Loucy (cell line): ENCODE results near the gene SARNP.

Experiments used
- H2AFZ ChIP-seq: fragments of 200-600 bp; sonication (generic); 2 replicates; pipeline ENCODE4 v1.6.0; 2016; ENCODE audit warnings: antibody characterized with exemption, mild to moderate bottlenecking, low read length, moderate library complexity
- H3F3A ChIP-seq: fragments of 200-600 bp; 2 replicates; pipeline ENCODE4 v1.6.0; 2016; ENCODE audit warnings: antibody characterized with exemption, low read depth, mild to moderate bottlenecking
- H3K27me3 ChIP-seq: fragments of 200-600 bp; sonication (generic); 2 replicates; pipeline ENCODE4 v1.6.1; 2014; ENCODE audit warnings: low read length, mild to moderate bottlenecking; ENCODE audit not compliant: insufficient read depth, poor library complexity, severe bottlenecking
- H3K36me3 ChIP-seq: fragments of 200-600 bp; sonication (generic); 2 replicates; pipeline ENCODE4 v1.6.1; 2016; ENCODE audit warnings: low read length; ENCODE audit not compliant: insufficient read depth
- H3K4me1 ChIP-seq: fragments of 200-600 bp; sonication (generic); 2 replicates; pipeline ENCODE4 v1.5.1; 2014; ENCODE audit warnings: low read length, mild to moderate bottlenecking; ENCODE audit not compliant: insufficient read depth, poor library complexity, severe bottlenecking
- H3K4me2 ChIP-seq: fragments of 200-600 bp; sonication (generic); 2 replicates; pipeline ENCODE4 v1.6.0; 2014; ENCODE audit warnings: antibody characterized with exemption, low read length, low read depth, mild to moderate bottlenecking; ENCODE audit not compliant: poor library complexity, severe bottlenecking
- H3K4me3 ChIP-seq: fragments of 200-600 bp; sonication (generic); 2 replicates; pipeline ENCODE4 v1.5.1; 2014; ENCODE audit warnings: low read length, mild to moderate bottlenecking, mixed read lengths; ENCODE audit not compliant: poor library complexity, severe bottlenecking
- H3K79me2 ChIP-seq: fragments of 200-600 bp; sonication (generic); 2 replicates; pipeline ENCODE4 v1.6.1; 2014; ENCODE audit warnings: low read length; ENCODE audit not compliant: insufficient read depth
- H3K9ac ChIP-seq: fragments of 200-600 bp; sonication (generic); 2 replicates; pipeline ENCODE4 v1.6.0; 2014; ENCODE audit warnings: mild to moderate bottlenecking, low read depth, low read length, moderate library complexity; ENCODE audit not compliant: poor library complexity, severe bottlenecking
- H3K9me2 ChIP-seq: fragments of 200-600 bp; sonication (generic); replicated peaks from 2 replicates; pipeline ENCODE4 v1.6.1; 2016; ENCODE audit warnings: low read depth, low read length, mixed read lengths
- H3K9me3 ChIP-seq: fragments of 200-600 bp; sonication (generic); 2 replicates; pipeline ENCODE4 v1.6.1; 2014; ENCODE audit warnings: mild to moderate bottlenecking, antibody characterized with exemption, low read length, low read depth; ENCODE audit not compliant: insufficient read depth
- H4K20me1 ChIP-seq: fragments of 200-600 bp; sonication (generic); 2 replicates; pipeline ENCODE4 v1.6.0; 2014; ENCODE audit warnings: antibody characterized with exemption, low read length, mild to moderate bottlenecking; ENCODE audit not compliant: insufficient read depth, poor library complexity, severe bottlenecking
- CTCF ChIP-seq: fragments of 200-600 bp; sonication (generic); conservative IDR thresholded peaks from 2 replicates; pipeline ENCODE4 v1.5.1; 2014; ENCODE audit warnings: mild to moderate bottlenecking, antibody characterized with exemption, low read length
- EZH2phosphoT487 ChIP-seq: fragments of 200-600 bp; IDR thresholded peaks from 2 replicates; pipeline ENCODE4 v1.6.1; 2018; ENCODE audit warnings: antibody characterized with exemption, mild to moderate bottlenecking, moderate library complexity, borderline replicate concordance

The SARNP gene

GRCh38 chr12:55718624-55719275 is 98.8 kb downstream of the SARNP start:
- Histone ChIP-seq H3K79me2 (peaks cover 27% of the 10 kb centered on the region; the same call in 1 of the 2 replicates), H3K9me2 (no peaks in the 10 kb centered on the region), H3K36me3 (peaks cover under 1% of the 10 kb centered on the region; the same call in 1 of the 2 replicates), H3K4me3 (no peak overlapping the region), H3K9me3 (no peaks in the 10 kb centered on the region), H2AFZ (no peak overlapping the region), H4K20me1 (no peaks in the 10 kb centered on the region), H3K27me3 (no peaks in the 10 kb centered on the region), H3K4me2 (peak overlapping the region; percentile 92), H3F3A (no peaks in the 10 kb centered on the region), H3K9ac (peak overlapping the region; percentile 79), H3K4me1 (peaks cover 23% of the 10 kb centered on the region)
- TF ChIP-seq EZH2phosphoT487 (no peak), CTCF (no peak)

GRCh38 chr12:55718015-55718414 is 99.5 kb downstream of the SARNP start:
- peaks cover 26% of the 10 kb centered on the region; the same call in 1 of the 2 replicates for H3K79me2 ChIP-seq
- no peaks in the 10 kb centered on the region for H3K27me3 ChIP-seq
- TF ChIP-seq CTCF: no peak
- TF ChIP-seq EZH2phosphoT487: no peak
- H4K20me1 ChIP-seq: no peaks in the 10 kb centered on the region
- H3K4me1 ChIP-seq: peaks cover 23% of the 10 kb centered on the region
- H3K4me2 ChIP-seq: peak overlapping the region; percentile 92
- H3K9me2 ChIP-seq: no peaks in the 10 kb centered on the region
- H3K36me3 ChIP-seq: no peaks in the 10 kb centered on the region
- peak overlapping the region; percentile 88 for H3K4me3 ChIP-seq
- H3K9ac ChIP-seq: peak overlapping the region; percentile 79
- no peaks in the 10 kb centered on the region for H3F3A ChIP-seq
- no peak overlapping the region for H2AFZ ChIP-seq
- H3K9me3 ChIP-seq: no peaks in the 10 kb centered on the region

GRCh38 chr12:55717011-55718007 is 100.2 kb downstream of the SARNP start:
- Histone ChIP-seq H3K9me2 (no peaks in the 10 kb centered on the region), H3K9me3 (no peaks in the 10 kb centered on the region), H3F3A (no peaks in the 10 kb centered on the region), H3K27me3 (no peaks in the 10 kb centered on the region), H2AFZ (no peak overlapping the region), H4K20me1 (no peaks in the 10 kb centered on the region), H3K9ac (peak overlapping the region; percentile 79), H3K36me3 (no peaks in the 10 kb centered on the region), H3K4me1 (peaks cover 23% of the 10 kb centered on the region), H3K4me2 (peak overlapping the region; percentile 92), H3K79me2 (peaks cover 26% of the 10 kb centered on the region; the same call in 1 of the 2 replicates), H3K4me3 (peak overlapping the region; percentile 88)
- no peak for TF ChIP-seq EZH2phosphoT487
- no peak for TF ChIP-seq CTCF
